Endothelial cell of umbilical vein (primary cell): Measurements from ENCODE around the gene PHC2.

Source experiments
- JUN ChIP-seq: IDR thresholded peaks from 2 replicates; pipeline ENCODE4 v1.6.1; 2011; ENCODE audit warnings: borderline replicate concordance, low read depth; ENCODE audit not compliant: insufficient read length, insufficient read depth
- POLR2A ChIP-seq: IDR thresholded peaks from 2 replicates; pipeline ENCODE4 v1.6.1; 2012; ENCODE audit warnings: low read depth, mild to moderate bottlenecking, control low read depth, low read length
- TF ChIP-seq, protein P1 (sequence below), 2 donors: IDR thresholded peaks; 1 replicate in 1 of 2; 2 replicates in 1 of 2; pipeline ENCODE4 v1.5.1; 2011; ENCODE audit warnings: low read length in 2 of 2, mild to moderate bottlenecking in 2 of 2, moderate library complexity in 2 of 2, control low read depth in 1 of 2, inconsistent platforms in 1 of 2, low read depth in 1 of 2; ENCODE audit not compliant: insufficient read depth in 1 of 2; ENCODE audit errors: extremely low read depth in 1 of 2

GRCh38 chr1:33360367-33360766, 70.5 kb downstream of the PHC2 start:
- TF ChIP-seq, protein P1, sequence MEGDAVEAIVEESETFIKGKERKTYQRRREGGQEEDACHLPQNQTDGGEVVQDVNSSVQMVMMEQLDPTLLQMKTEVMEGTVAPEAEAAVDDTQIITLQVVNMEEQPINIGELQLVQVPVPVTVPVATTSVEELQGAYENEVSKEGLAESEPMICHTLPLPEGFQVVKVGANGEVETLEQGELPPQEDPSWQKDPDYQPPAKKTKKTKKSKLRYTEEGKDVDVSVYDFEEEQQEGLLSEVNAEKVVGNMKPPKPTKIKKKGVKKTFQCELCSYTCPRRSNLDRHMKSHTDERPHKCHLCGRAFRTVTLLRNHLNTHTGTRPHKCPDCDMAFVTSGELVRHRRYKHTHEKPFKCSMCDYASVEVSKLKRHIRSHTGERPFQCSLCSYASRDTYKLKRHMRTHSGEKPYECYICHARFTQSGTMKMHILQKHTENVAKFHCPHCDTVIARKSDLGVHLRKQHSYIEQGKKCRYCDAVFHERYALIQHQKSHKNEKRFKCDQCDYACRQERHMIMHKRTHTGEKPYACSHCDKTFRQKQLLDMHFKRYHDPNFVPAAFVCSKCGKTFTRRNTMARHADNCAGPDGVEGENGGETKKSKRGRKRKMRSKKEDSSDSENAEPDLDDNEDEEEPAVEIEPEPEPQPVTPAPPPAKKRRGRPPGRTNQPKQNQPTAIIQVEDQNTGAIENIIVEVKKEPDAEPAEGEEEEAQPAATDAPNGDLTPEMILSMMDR (IDR thresholded peaks at IDR 0.05; ENCODE audit: extremely low read depth in 1 of 2, insufficient read depth in 1 of 2, low read depth in 1 of 2, low read length in 2 of 2), result no peak
- TF ChIP-seq POLR2A (no peak), JUN (no peak)
